ENCODE data around the gene CCNI.
"Not testable (repeated sequence)": the region's sequence is repeated elsewhere in the genome, so short reads cannot be mapped to it uniquely, and the experiment has no call there.

The CCNI gene, protein sequence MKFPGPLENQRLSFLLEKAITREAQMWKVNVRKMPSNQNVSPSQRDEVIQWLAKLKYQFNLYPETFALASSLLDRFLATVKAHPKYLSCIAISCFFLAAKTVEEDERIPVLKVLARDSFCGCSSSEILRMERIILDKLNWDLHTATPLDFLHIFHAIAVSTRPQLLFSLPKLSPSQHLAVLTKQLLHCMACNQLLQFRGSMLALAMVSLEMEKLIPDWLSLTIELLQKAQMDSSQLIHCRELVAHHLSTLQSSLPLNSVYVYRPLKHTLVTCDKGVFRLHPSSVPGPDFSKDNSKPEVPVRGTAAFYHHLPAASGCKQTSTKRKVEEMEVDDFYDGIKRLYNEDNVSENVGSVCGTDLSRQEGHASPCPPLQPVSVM

DNA sequence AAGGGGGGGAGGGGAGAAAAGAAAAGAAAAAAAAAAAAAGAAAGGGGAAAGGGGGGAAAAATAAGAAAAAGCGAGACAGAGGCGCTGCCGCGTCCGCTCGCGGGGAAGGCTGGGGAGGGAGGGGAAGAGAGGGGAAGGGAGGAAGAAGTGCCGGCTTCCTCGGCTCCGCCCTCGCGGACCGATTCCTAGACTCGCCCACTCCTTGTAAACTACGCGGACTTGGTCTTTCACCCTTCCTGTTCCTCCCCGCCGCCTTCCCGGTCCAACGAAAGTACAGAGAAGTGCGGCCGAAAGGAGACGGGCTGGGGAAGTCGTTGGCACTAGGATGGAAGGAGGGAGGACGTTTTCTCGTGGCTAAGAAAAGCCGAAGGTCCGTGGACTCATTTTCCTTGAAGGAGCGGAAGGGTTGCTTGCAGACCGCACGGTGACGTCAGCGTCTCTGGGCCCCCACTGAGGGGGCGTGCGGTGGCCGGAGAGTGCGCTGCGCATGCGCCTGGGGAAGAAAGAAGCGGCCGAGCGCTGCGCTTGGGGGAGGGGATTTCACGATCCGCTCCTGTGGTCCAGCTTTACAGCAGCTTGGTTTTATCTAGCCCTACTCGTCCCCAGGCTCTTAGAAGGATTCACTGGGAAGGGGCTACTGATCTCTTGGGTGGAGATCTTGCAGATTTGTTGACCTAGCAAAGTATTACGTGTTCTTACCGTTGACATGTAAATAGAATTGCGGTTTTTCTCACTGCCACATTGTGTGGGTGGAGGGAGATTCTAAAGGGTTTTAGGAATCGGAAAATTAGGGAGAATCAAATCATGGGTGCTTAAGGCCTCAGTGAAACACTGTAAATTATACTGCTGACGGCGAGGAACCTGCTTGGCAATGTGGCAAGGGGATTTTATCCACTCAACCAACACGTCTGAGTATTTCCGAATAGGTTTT lies at the start of gene CCNI:
Gene CCNI (minus strand): TSS at position 121 of the 931 bp plus-strand sequence. CDS start 9,627 bp downstream, outside the sequence.
- peak; percentile 85 to 86 for DNase-seq (ENCODE audit: low read depth in 2 of 2)

DNA sequence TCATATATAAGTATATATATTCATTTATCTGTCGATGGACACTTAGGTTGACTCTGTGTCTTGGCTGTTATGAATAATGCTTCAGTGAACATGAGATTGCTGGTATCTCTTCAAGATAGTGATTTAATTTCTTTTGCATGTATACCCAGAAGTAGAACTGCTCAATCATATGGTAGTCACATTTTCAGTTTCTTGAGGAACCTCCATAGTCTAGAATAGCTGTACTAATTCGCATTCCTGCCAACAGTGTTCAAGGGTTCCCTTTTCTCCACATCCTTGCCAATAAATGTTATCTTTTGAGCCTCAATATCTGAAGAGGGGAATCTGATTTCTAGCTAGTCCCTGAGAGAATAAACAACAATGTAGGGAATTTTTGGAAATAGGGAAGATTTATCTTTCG lies 48.8 kb upstream of the CCNI start:
- no peak for DNase-seq (ENCODE audit: low read depth in 2 of 2)

DNA sequence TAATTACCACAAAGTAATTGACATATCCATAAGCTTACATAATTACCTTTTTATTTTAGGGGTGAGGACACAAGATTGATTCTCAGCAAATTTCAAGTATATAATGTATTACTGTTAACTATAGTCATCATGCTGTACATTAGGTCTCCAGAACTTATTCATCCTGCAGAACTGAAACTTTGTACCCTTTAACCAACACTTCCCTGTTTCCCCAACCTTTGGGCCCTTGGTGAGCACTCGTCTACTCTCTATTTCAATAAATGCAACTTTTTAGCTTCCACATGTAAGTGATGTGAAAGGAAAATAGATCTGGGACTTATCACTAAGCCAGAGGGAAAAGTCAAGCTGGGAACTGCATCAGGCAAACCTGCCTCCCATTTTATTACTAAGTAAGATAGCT lies 47.6 kb upstream of the CCNI start:
- no peak for DNase-seq (ENCODE audit: low read depth in 2 of 2)

DNA sequence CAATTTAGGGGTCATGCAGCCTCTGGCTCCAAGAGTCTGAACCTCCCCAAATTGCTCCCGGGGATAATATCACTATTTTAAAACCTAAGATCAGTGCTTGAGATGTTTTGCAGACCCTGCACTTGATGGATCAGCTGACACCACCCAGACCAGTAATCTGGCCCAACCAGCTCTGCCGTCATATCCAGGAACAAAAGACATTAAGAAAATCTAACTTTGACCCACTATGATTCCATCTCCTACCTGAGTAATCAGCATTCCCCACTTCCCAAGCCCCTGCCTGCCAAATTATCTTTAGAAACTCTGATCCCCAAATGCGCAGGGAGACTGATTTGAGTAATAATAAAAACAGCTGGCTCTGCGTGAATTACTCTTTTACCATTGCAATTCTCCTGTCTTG lies 46.9 kb upstream of the CCNI start:
- no peak for DNase-seq (ENCODE audit: low read depth in 2 of 2)

DNA sequence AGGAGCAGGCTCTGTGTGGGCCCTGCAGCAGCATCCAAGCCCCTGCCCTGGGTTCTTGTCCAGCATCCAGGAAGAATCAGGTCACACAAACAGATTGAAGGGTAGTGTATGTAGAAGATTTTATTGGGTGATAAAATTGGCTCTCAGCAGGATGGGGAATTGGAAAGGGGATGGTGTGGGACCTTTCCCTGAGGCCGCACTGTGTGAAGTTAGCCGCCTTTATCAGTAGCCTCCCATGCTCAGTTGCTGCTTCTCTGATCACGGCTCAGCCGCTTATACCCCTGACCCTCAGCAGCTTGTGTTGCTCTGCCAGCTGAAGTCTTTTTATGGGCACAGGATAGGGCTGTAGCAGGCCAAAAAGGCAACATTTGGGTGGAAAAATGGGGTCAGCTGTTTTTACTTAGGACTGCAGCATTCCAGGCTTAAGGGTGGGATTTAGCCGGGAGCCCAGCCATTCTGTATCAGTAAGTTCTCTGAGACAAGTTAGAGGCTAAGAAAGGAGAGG lies 46.0 kb upstream of the CCNI start:
- no peak for DNase-seq (ENCODE audit: low read depth in 2 of 2)

DNA sequence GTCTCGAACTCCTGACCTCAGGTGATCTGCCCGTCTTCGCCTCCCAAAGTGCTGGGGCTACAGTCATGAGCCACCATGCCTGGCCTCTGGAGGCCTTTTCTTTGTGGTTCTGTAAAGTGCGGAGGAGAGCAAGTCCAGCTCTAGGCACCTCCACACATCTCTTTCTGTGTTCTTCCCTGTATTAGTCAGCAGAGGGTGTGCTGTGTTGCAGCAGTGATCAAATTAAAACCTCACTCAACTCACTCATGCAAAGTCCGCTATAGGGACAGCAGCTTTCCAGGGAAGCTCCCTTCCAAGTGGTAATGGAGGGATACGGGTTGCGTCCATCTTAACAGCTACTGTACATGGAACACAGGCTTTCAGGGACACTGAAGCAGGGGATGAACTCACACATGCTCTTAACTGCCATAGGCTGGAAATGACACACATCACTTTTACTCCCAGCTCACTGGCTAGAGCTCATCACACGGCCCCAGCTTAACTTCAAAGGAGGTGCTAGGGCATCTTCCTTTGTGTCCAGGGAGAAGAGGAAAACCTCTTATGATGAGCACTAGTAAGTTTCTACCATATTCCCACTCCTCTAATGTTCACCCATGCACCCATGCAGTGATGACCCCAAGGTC lies 45.2 kb upstream of the CCNI start:
- no peak for DNase-seq (ENCODE audit: low read depth in 2 of 2)

DNA sequence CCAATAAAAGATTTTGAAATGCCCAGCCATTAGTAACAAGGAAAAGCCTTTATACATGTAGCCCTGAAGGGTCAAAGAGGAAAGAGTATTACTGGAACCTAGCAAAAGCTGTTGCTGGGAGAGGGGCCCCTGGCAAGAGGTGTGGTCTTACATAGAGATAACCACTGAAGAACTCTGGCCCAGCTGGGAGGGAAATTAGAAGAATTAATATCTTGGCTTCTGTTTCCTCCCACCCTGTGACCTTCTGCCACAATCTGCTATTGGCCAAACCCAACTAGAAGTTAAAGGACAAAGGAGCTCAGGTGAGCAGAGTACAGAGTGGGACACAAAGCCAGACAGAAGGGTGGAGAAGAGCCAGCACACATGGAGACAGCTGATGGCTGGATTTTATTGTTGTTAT lies 41.9 kb upstream of the CCNI start:
- DNase-seq (ENCODE audit: low read depth in 2 of 2) = no peak

DNA sequence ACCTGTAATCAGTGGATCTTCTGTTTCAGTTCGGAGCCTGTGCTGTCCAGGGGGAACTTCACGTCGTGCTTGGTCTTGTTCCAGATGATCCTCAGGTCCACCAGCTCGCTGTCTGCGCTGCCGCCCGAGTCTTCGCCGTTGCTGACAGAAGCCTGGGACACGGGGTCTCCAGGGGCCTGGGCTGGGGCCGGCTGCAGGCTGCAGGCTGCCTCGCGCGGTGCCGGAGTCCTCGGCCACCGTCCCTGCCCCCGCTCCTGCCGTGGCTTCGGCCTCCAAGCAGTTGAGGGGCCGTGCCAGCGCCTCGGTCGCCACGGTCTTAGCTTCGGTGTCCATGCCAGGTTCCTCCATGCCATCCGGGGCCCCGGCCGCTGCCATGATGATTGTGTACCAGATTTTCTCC lies 37.3 kb upstream of the CCNI start:
- DNase-seq (ENCODE audit: low read depth in 2 of 2) = no peak

DNA sequence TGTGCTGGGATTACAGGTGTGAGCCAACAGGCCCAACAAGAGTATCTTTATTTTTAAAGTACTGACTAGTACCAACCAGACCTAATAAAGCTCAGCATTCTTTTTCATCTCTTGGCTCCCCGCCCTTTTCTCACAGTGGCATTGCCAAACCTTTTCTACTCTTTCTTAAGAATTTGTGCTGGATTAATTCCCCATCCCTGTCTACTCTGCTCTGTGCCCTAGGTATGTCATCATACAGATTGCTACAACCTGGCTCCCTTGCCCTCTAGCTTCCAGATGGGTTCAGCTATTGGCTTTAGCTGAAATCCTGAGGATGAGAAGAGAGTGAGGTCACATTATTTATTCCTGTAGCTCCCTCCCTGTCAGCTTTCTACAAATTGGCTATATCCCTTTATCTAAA lies 34.9 kb upstream of the CCNI start:
- DNase-seq (ENCODE audit: low read depth in 2 of 2) = no peak

DNA sequence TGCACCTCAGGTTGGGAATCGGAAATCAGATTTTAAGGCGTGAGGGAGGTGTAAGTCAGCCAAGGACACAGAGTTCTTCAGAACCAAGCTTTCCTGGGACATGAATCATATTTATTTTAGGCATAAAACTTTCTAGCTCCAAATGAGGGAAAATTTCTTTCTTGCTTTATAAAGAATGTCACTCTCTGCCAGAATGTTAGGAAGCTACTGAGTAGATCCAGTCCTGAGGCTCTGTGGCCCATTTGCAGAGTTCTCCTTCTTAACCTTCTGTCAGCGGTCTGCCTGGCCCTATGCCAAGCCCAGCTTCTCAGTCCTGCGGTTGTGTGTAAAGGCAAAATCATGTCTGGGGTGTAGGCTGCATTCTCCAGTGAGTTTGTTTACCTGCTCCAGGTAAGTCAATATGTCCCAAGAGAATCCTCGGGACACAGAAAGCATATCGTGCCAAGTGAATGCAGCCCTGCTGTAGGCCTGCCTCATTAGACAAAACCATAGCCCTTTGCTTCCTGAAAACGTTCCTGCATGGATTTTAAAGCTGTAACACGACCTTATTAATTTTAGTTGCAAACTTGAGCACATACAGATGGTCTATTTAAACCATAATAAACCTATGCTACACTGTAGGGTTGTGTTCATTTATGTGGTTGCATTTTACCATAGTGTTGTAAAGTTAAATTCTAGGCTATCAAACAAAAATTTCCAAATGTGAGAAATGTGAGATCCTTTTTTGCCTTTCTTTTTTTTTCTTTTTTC lies 29.2 kb upstream of the CCNI start:
- DNase-seq (ENCODE audit: low read depth in 2 of 2) = no peak

DNA sequence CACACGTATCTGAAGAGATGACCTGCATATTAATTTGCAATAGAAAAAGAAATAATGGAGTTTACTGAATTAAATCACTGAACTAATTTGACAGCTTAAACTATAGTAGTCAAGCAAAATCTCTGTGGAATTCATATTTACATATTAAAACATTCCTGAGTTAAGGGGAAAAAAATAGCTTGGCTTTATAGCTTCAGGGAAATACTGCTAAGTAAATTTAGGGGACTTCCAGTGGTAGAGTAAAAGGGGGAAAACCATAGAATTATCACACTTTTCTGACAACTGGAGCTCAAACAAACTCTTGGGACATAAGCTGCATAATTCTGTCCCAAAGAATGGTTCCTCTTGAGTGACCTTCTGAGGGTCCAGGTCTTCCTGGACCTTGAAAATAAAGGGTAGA lies 28.6 kb upstream of the CCNI start:
- DNase-seq (ENCODE audit: low read depth in 2 of 2) = no peak

DNA sequence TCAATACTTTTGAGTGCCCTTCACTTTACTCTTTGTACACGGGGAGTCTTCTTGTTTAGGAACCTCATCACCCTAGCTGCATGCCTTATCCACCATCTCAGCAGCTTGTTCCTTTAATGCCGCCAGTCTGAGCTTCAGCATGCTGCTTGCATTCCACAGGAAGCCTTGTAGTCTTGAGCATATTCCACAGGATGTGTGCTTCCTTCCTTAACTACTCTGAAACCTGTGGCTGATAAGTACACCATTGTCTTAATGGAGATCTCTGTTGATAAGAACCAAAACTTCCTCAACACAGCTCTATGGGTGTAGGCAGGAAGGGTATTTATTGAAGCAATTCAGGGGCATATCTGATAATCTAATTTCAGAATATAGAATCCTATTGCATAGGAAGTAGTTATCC lies 24.4 kb upstream of the CCNI start:
- no peak for DNase-seq (ENCODE audit: low read depth in 2 of 2)

DNA sequence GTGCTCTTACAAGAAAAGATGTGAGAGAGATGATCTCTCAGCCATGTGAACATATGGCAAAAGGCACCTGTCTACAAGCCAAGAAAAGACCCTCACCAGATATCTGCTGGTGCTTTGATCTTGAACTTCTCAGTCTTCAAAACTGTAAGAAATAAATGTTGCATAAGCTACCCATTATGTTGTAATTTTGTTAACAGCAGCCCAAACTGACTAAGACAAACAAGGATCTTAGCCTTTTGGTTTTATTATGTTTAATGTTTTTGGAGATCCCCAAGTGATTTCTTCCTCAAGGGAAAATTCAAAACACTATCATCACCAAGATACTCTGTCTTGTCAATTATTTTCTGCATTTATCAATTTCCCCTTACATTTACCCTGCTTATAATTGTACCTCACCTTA lies 21.8 kb upstream of the CCNI start:
- DNase-seq (ENCODE audit: low read depth in 2 of 2) = no peak

DNA sequence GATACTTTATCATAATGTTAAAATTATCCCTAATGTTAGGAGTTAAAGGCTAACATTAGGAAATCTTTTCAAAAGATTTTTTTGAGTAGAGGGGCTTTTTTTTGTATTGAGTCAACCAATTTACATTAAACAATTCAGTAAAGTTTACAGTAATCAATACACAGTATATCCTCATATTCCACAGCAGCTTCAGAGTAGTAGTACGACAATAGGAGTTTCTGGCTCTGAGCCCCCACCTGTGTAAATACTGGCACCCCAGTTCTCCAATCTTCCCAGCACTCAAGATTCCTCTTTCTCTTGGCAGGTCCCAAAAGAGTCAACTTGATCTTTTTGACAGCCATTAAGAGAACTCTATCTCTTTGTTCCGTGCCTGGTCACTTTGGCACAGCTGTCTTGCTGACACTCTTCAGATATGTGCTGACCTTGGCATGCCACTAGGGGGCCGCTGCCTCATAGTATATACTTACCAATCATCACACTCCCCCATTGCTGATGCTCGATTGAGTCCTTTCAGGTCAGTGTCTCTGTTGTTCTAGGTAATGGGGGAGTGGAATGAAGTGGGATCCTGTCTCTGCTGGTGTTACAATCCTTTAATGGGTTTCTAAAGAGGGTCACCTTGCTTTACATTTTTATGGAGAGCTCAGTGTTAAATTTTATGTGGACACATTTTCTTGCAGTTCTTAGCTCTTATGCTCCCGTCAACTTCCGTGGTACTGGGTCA lies 19.5 kb upstream of the CCNI start:
- peak; percentile 28 to 67 for DNase-seq (ENCODE audit: low read depth in 2 of 2)

DNA sequence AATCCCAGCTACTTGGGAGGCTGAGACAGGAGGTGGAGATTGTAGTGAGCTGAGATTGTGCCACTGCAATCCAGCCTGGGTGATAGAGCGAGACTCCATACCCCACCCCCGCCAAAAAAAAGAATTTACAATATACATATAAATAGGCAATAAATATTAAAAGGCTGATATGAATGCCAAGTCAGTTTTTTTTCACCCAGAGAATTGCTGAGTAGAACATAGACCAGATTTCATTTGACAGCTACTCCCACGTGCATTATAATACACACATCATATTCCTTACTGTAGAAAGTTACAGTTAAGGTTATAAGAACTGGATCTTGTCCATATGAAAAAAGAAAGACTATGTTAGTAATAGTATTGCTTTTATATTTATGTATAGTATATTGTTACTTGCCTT lies 18.7 kb upstream of the CCNI start:
- DNase-seq (ENCODE audit: low read depth in 2 of 2) = no peak

DNA sequence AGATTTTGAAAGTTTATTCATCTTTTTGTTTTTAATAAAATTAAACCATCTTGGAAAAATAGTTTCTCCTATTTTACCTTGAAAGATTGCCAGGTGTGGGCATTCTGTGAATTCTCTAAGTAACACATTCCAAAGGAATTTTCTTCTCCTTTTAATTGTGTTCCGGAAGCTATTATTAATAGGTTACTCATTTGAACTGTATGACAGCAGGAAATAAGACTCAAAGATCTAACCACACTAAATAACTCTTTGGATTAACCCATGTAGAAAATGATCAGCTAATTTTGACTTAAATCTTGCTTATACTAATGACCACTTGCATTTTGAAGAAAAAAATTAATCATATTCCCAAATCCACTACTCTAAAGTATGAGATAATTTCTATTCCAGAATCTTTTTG lies 17.6 kb upstream of the CCNI start:
- no peak for DNase-seq (ENCODE audit: low read depth in 2 of 2)

DNA sequence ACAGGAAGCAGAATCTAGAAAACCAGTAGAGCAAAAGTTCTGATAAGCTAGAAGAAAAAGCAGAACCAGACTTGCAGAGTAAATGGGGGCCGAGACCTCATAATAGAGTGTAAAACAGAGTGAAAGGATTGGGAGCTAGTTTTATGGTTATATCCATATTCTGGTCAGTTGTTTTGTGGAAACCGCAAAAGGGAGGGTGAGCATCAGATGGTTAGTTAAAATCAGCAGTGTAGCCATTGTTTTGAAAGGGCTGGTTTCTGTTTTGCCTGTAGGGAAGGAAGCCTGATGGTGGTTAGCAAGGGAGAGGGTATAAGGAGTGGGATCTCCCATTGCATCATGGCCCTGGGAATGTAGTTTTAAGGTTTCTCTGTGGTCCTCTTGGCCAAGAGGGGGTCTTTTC lies 17.2 kb upstream of the CCNI start:
- no peak for DNase-seq (ENCODE audit: low read depth in 2 of 2)

DNA sequence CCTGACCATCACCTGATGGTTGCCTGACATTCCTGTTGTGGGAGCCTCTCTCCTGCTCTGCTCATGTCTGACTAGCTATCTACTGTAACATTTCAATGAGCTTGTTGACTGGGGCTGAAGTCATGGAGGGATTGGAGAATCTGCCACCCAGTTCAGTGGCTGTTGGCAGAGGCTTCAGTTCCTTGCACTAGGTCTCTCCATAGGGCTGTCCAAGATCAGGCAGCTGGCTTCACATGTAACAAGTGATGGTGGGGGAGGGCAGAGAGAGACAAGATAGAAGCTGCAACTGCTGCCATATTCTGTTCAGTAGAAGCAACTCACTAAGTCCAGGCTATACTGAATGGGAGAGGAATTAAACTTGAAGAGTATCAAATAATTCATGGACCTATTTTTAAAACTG lies 14.1 kb upstream of the CCNI start:
- DNase-seq (ENCODE audit: low read depth in 2 of 2) = no peak

DNA sequence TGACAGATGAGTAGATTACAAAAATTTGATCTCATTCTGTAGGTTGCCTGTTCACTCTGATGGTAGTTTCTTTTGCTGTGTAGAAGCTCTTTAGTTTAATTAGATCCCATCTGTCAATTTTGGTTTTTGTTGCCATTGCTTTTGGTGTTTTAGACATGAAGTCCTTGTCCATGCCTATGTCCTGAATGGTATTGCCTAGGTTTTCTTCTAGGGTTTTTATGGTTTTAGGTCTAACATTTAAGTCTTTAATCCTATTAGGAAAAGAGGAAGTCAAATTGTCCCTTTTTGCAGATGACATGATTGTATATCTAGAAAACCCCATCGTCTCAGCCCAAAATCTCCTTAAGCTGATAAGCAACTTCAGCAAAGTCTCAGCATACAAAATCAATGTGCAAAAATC lies 11.2 kb upstream of the CCNI start:
- not testable (repeated sequence) for DNase-seq (ENCODE audit: low read depth in 2 of 2)

DNA sequence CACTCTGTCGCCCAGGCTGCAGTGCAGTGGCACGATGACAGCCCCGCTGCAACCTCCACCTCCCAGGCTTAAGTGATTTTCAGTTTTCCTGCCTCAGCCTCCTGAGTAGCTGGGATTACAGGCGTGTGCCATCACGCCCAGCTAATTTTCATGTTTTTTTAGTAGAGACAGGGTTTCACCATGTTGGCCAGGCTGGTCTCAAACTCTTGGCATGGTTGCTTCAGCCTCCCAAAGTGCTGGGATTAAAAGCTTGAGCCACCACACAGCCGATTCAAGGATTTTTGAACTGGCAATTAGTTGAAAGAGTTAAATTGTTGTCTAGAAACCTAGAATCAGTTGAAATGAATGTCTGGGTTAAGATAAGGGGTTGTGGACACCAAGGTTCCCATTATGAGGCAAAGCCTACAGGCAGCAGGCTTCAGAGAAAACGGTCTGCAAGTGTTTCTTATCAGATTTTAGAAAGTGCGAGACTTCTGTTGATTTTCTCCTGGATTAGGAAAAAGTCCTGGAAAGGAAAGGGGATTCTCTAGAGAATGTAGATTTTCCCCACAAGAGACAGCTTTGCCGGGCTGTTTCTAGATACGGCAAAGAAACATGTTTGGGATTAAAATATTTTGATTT lies 8.3 kb upstream of the CCNI start:
- no peak for DNase-seq (ENCODE audit: low read depth in 2 of 2)
